OCI-LY7 (cell line): ENCODE results near the gene FBXW8.

Experiments used
- EZH2phosphoT487 ChIP-seq: fragments of 200-600 bp; sonication (generic); IDR thresholded peaks from 2 replicates; pipeline ENCODE4 v1.6.1; 2018; ENCODE audit warnings: low read depth, borderline replicate concordance, mild to moderate bottlenecking, mixed run types, antibody characterized with exemption, low read length, moderate library complexity, mixed read lengths
- TF ChIP-seq, protein P1 (sequence below): fragments of 200-600 bp; sonication (generic); conservative IDR thresholded peaks from 2 replicates; pipeline ENCODE4 v1.5.1; 2014; ENCODE audit warnings: mild to moderate bottlenecking, antibody characterized with exemption, low read length, moderate library complexity, mixed read lengths

DNA sequence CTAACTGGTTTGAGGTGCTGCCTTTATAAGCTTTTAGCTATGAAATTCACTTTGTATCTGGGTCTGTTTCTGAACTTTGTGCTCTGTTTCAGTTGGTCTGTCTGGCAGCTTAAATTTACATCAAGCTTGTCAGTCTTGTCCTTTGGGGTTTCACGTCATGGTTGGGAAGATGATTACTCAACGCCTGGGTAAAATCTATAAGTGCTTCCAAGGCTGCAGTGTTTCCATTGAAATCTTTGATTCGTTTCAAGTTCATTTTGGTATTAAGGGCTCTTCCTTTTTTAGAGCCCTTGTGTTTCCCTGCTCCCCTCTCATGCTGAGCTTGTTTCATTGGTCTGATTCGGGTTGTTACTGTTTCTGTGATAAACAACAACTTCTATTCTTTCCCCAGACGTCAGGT lies 58.2 kb downstream of the FBXW8 start:
- TF ChIP-seq, protein P1, sequence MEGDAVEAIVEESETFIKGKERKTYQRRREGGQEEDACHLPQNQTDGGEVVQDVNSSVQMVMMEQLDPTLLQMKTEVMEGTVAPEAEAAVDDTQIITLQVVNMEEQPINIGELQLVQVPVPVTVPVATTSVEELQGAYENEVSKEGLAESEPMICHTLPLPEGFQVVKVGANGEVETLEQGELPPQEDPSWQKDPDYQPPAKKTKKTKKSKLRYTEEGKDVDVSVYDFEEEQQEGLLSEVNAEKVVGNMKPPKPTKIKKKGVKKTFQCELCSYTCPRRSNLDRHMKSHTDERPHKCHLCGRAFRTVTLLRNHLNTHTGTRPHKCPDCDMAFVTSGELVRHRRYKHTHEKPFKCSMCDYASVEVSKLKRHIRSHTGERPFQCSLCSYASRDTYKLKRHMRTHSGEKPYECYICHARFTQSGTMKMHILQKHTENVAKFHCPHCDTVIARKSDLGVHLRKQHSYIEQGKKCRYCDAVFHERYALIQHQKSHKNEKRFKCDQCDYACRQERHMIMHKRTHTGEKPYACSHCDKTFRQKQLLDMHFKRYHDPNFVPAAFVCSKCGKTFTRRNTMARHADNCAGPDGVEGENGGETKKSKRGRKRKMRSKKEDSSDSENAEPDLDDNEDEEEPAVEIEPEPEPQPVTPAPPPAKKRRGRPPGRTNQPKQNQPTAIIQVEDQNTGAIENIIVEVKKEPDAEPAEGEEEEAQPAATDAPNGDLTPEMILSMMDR: no peak
- no peak for TF ChIP-seq EZH2phosphoT487
